Measurements from ENCODE around the gene SH2D6.
"Not testable (repeated sequence)": the region's sequence is repeated elsewhere in the genome, so short reads cannot be mapped to it uniquely, and the experiment has no call there.

The SH2D6 gene

DNA sequence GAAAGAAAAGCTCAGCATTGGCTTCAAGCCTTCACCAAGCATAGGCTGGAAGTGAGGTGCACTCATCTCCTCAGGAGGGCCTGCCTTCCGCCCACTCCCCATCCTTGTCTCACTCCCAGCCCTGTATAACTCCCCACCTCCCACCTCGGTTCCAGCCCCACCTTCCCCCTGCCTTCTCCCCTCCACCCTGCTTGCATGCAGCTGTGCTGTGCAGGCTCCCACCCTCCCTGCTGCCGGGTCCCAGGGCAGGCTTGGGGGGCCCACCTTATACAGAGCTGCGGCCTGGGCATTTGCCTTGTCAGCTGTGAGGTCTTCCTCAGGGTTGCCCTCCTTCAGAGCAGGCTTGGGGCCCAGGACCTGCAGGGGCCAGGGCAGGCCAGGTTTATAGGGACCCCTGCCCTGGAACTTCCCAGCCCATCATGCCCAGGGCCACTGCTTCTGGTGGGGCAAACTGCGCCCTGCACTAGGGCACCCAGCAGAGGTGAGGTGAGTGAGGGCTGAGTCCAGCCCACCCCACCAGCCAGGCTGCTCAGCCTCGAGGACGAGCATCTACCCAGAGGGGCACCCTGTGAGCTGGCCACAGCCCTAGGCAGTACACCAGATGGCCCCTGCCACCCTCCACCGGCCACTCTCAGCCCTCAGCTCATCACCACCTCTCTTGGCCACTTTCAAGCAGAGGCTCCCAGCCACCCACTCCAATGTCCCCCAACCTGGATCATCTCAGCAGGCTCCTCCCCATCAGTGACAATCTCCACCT lies 19.9 kb upstream of the SH2D6 start:
- DNase-seq, result no peak

DNA sequence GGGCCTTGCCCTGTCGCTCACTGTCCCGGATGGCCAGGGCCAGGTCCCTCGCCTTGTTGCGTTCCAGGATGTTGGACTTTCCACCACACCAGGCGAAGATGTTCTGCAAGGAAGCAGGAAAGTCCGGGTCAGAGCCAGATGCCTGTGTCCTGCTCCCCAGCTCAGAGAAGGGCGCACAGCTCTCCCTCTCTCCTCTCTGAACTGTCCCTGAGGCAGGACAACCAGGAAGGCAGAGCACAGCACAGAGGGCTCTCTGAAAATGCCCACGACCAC lies 19.4 kb upstream of the SH2D6 start:
- DNase-seq, result no peak

DNA sequence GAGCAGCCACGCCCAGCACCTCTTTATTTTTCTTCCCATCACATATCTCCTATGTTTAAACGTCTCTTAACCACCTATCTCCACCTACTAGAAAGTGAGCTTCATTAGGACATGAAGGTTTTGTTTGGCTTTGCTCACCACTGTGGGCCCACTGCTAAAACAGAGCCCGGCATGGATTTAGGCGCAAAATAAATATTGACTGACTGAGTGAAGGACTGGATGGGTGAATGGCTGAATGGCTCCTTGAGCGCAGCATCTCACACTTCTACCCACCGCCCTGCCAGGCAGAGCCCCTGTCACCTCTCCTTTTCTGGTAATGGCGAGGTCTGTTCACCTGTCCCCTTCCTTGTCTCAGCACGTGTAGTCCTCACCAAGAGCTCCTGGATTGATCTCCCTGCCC lies 18.5 kb upstream of the SH2D6 start:
- no peak for DNase-seq

DNA sequence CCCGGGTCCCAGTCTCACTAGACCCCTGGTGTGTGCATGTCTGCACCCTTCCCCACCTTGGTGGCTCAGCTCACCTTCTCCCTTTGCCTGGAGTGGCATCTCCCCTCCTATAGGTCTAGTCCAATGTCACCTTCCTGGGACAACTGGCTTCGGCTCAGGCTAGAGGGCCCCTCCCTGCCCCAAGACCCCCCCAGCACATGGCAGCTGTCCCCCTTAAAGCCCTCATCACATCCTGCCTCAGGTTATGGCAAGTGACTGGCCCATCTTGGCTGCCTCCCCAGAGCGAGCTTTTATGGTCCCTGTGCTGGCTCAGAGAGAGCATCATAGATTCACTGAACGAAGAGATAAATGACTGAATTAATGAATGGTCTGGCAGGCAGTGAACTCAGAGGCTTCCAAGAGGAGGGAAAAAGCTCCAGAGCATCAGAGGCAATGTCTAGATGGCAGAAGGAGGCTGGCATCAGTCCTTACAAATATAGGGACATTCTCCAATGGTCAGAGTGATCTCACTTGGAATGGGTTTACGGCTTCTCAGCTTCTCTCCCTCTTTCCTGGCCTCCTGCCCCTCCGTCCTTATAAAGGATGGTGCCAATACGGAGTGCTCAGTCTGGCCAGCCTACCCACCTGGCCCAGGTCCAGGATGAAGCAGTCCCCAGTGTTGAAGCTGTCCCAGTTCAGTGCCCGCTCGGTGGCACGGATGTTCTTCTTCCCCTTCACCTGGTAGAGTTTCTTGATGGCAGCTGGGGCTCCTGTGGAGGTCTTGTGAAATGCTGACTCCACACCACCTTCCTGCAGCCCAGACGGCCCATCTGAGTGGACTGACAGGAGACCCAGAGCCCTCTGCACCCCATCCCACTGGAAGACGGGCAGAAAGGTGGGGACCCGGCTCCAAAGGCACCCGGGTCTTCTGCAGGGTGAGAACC lies 17.7 kb upstream of the SH2D6 start:
- no peak for DNase-seq

DNA sequence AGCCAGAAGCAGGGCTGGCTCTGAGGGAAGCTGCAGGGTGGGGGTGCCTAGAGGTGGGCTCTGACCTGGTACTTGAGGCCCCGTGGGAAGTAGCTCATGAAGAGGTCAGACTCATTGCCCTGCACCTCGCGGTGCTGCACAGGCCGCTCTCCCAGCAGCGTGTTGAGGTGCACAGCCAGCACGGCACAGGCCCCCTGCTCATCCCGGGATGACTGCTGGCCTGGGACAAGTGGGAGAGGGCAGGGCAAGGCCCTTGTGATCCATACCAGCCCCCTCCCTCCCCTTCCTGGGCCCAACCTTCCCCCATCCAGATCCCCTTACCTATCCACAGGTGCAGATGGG lies 17.1 kb upstream of the SH2D6 start:
- DNase-seq, result no peak

DNA sequence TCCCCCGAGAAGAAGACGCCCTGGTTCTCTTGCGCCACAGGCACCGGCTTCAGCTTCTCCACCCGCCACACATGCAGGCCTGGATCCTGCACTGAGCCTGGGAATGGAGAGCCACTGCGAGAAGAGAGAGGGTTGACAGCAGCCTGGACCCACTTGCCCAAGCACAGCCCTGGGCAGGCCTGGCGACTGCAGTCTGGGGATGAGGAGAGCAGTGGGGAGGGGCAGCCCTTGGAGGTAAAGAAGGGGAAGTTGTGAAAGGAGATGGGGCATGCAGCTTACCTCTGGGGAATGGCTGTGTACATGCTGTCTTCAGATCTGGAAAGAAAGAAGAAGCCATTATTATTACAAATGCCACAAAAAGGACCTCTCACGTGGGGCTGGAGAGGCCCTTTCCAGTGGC lies 16.7 kb upstream of the SH2D6 start:
- DNase-seq, result no peak

DNA sequence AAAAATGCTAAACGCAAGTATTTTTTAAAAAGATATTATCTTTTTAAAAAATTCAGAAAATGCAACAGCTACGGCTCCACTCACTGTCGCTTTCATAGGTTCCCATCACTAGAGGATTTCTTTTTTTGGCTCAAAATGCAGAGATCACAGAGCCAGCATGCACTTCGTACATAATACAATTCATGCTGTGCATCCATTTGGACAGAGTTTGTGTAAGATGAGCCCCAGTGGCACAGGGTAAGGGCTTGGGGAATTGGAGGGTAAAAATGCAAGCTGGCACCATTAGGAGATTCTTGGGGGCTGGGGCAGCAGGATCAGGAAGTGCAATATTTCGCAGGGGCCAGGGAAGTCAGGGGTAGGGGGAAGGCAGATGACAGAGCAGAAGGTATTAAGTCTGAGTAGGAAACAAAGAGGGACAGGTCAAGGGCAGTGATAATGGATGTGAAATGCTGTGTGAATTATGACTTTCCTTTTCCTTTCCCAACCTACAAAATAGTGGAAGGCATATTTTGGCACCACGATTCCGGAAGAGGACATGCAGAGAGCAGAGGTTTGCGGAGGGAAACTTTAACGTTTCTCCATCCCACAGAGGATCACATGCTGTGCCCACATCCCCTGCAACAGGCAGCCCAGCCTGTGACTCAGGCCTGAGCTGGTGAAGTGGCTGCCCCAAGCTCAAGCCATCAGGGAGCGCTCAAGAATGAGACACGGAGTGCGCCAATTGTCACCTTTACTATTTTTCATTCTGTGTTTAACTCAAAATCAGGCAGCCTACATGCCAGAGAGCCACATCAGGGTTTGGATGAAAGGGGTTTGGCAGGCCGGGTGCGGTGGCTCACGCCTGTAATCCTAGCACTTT lies 13.1 kb upstream of the SH2D6 start:
- DNase-seq, result peak; percentile 28

DNA sequence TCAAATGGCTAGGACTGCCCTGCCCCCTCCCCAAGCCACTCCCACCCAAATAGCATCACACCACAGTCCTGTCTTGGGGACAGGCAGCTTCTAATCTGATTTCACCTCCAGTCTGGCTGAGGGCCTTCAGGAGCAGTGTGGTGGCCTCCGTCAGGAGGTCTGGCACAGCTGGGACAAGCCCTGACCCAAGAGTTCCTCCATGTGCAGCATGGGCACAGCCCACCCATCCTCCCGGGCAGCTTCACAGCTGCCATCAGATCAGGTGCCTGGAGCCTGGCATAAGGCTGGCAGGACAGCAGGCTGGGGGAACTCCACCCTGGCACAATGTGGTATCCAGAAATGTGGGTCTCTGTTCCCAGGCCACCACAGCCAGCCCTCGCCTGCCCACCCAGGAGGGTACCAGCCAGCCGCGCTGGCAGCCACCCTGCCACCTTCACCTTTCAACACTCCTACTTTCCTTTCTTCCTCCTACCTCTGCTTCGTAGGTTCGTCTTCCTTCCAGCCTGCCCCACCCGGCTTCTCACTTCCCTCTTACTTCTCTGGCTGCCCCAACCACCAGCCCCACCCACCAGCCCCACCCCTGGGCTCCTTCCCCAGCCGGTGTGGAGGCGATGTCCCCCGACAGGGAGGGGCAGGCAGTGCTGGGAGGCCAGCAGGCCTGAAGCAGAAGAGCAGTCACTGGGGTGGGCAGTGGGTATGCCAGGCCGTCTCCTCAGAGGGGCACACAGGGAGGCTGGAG lies 8.5 kb upstream of the SH2D6 start, which contains the start of gene CAPG:
Gene CAPG, minus strand, starts transcription at position 522 of the 739 bp plus-strand sequence. CDS start 8,221 bp downstream, outside the sequence.
- DNase-seq, result no peak

DNA sequence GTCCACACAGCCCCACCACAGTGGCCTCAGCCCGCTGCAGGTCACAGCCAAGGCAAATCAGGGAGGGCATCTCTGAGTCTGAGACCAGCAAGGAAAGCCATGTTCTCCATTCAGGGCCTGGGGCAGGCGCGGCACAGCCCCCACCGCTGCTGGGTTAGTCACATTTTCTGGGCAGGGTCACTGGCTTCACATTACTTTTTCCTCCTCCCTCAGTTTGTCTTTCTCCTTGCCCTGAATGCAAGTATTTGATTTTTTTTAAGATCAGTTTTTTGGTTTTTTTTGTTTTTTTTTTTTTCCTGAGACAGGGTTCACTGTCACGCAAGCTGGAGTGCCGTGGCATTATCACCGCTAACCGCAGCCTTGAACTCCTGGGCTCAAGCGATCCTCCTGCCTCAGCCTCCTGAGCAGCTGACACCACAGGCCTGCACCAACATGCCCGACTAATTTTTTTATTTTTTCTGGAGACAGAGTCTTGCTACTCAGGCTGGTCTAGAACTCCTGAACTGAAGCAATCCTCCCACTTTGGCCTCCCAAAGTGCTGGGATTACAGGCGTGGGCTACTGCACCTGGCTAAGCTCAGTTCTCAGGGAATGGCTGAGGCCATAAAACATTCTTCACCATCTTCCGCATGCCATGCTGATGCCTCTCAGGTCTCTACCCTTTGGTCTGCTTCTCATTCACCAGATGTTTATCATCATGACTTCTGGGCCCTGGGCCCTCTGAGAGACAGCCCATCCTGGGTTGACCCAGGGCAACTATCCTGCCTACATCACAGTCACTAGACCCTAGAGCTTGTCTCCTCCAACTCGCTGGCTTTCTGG lies 7.7 kb upstream of the SH2D6 start:
- no peak for DNase-seq

DNA sequence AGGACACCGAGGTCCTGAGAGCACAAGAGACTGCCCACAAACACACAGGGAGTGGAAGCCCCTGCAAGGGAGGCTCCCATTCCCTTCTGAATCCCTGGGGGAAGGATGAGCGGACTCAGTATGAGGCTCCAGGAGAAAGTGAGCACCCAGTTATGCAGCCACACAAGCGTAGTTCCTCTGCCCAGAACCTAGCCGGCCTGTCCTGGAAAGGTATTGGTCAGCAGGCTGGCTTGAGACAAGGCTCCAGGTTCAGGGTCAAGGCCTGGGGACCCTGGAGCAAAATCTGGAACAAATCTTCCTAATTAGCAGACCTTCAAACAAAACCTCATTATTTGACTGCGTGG lies 7.1 kb upstream of the SH2D6 start:
- no peak for DNase-seq

DNA sequence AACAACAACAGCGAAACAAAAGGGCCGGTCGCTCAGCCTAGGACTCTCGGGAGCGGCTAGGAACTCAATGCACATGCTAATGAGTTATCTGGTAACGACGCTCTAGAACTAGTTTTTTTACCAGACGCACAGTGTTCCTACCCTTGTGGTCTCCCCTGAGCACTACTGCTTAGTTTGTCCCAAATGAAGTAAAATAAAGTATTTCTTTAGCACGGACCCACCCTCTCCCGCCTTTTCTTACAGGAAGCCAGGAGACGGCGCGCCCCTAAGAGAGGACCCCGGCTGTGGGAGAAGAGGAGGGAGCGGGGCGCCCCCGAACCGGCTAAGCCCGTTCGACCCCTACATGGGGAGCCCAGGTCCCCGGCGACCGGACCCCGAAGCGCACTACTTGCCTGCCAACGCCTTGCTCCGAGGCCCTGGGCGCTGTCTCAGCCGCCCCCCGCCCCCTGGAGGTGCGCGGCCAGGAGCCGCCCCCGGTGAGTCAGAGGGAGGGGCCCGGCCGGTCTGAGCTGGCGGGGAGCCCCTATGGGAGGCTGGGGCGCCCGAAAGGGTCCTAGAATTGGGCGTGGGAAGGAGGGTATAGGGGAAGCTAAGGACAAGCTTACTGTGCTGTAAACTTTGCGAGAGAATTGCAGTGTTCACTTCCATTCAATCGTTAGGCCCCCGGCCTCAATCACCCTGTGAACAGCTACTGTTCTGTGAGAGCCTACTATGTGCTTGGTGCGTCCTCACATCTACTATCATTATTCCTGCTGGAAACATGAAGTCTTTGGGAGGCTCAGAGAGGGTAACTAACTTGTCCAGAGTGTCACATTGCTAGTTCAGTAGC lies 4.7 kb upstream of the SH2D6 start:
- DNase-seq, result peak; percentile 45

DNA sequence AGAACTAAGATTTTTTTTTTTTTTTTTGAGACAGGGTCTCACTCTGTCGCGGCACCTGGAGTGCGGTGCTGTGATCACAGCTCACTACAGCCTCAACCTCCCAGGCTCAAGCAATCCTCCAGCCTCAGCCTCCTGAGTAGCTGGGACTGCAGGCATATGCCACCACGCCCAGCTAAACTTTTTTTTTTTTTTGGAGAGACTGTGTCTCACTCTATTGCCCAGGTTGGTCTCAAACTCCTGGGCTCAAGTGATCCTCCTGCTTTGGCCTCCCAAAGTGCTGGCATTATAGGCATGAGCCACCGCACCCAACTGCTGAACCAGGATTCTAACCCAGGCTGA lies 4.1 kb upstream of the SH2D6 start:
- DNase-seq, result not testable (repeated sequence)

DNA sequence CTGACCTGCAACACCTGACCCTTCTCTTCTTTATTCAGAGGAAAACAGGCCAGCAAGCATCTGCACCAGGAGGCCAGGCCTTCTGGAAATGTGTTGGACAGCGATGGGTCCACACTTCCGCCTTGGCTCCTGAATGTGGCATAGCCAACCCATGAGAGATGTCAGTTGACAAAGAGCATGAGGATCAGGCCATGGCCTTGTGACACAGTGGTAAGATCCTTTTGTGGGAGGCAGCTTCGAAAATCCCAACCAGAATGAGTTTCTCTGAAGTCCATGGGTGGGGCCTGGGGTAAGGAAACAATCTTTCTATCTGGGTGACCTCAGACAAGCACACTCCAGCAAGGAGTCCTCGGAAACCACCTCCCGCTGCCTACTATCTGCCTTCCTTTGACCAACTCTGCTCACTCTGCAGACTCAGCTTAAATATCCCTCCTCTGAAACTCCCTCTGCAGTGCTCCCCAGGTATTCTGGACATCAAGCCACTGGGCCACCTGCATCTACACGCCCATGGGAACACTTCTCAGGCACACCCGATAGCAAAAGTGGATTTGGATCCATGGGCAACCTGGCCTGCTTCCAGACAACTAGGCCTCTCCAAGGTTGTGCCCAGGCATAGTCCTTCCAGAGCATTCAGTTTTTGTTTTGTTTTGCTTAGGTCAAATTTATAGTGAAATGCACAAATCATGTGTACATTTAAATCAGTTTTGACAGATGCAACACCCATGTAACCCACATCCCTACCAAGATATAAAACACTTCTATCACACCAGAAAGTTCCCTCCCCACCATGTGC lies 3.6 kb upstream of the SH2D6 start:
- no peak for DNase-seq

DNA sequence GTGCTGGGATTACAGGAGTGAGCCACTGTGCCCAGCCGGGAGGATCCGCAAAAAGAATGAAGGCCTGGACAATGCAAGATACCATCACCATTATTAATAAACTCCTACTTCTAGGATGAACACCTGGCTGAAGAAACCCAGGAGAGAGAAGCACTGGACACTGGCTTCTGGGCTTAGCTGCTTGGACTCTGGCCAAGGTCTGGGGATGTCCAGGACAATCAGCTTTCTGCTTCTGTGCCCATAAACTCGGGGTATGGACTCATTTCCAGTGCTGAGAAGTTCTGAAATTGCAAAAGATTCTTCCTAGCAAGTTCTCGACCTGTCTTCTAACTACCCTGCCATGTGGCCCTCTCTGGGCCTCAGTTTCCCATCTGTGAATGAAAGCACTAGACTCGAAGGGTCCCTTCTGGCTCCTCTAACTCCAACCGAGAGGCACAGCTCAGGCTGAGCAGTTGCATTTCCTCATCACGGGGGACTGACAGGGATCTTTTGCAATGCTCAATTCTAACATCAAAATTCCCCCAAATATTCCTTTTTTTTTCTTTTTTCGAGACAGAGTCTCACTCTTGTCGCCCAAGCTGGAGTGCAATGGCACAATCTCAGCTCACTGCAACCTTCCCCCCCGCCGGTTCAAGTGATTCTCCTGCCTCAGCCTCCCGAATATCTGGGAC lies 2.4 kb upstream of the SH2D6 start:
- no peak for DNase-seq

DNA sequence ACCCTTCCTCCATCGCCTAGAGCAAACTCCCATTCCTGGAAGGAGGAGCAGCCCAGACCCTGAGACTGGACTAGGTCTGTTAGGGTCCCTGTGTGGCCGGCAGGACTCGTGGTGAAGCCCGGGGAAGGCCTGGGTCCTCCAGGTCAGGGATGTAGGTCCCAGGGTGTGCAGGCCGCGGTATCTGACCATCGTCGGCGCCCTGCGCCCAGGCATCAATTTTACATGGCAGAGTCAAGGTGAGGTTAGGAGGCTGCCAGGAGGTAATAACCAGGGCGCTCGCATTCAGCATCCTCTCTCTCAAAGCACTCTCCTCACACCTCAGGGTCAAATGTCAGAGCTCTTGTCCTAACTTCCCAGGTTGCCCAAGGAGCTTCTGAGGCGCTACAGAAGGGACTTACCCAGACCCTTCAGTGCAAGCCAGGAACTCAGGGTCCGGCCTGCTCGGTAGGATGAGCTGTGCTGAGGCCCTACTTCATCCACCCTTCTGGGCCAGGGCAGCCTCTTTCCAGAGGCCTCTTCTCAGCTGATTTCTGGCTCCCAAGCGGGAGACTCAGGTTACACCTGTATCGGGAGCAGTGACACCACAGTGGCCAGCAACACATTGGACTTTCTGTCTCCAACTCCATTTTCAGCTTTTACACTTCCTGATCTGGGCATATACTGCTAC lies 628 bp downstream of the SH2D6 start:
- DNase-seq, result no peak

DNA sequence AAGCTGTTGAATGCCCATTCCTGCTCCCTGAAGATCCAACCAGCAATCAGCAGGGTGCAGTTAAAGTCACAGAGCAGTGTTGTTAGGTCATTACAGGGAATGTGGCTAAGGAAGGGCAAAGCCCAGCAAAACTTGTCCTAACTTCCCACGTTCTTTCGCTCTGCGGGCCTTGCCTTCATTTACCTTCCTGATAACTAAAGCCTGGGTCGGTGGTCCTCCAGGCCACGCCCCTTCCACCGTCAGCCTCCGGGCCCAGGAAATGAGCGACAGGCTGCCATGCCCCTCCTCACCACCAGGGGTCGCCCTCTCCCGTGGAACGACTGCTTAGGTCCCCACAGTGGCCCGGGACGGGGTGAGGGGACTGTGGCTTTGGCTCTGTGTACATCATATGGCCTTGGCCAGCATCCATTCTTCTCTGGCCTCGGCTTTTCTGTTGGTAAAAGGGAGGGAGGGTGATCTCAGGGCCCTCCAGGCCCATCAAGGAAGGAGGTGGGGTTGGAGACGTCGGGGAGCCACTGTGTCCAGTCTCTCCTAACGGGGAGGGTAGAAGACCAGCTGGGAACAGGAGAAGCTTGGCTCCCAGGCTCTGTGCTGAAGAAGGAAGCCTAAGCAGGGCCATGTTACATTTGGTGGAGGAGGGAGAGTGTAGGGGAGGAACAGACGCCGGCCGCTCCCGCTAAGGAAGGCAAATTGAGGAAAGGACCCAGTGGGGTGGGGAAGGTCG lies 2.2 kb downstream of the SH2D6 start:
- DNase-seq, result peak; percentile 84

DNA sequence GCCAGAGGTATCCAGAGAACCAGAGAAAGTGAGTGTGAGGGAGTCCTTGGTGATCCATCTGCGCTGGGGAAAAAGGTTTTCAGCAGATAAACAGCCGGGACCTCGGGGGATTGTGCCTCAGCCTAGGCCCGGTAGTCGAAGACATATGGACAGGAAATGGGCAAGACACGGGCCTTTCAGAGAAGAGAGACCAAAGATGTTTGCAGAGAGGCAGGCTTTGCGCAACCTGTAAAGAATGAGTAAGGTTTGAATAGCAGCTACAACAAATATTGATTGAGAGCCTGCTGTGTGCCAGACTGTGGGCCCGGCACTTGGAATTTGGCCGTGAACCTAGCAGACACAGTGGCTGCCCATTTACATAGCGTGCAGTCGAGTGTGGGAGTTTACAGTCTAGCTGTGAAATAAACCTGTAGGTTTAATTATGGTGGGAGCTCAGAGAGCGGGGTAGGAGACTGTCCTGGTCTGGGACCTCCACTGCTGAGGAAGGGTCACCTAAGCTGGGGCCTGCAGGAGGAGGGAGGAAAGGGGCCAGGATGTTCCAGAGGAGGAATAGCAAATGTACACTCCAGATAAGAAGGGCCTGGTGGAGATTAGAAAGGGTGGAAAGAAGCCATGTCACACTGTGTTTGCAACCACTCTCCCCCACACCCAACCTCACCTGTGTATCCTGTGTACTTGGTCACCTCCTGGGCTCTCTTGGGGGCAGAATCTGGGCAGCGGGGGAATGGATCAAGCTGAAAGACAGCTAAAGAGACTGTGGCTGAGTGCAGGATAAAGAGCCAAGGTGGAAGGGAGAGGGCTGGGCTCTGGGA lies 3.0 kb downstream of the SH2D6 start:
- peak; percentile 71 for DNase-seq

DNA sequence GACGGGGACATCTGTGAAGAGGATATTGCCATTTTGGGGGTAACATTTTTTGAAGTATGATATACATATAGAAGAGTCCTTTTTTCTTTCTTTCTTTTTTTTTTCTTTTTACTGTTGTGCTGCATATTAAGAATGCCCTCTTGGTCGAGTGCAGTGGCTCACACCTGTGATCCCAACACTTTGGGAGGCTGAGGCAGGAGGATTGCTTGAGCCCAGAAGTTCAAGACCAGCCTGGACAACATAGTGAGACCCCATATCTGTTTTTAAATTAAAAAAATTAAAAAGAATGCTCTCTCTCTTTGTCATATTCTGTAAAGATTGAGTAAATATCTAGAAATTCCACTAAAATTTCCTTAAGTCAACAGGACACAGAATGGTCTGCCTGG lies 3.6 kb downstream of the SH2D6 start:
- no peak for DNase-seq

Measured in fibroblast of upper back skin (primary cell).